Small intestine (tissue), 7 donors: ENCODE results near the gene FGFR3. TPM values are rescaled to one million over a fixed set of nuclear protein-coding genes. Genes with fewer than 3 reads are reported as not detected.

Source experiments
- DNase-seq, 2 donors: peaks; one replicate each; pipeline versions ENCODE4 v3.0.0 to v3.0.0-alpha.2; 2013
- FAIRE-seq: peaks from 2 replicates; lab custom pipeline; 2012; peaks lifted over from hg19 to GRCh38; lab: Jason Lieb, UNC
- H3K27ac ChIP-seq, 3 donors: one replicate each; pipeline ENCODE4 v1.5.1; 2013; ENCODE audit warnings: low read length in 2 of 3, mild to moderate bottlenecking in 2 of 3, control low read depth in 1 of 3, inconsistent platforms in 1 of 3, low read depth in 1 of 3, moderate library complexity in 1 of 3
- H3K27me3 ChIP-seq, 3 donors: one replicate each; pipeline ENCODE4 v1.6.1; 2013; ENCODE audit warnings: low read length in 3 of 3, inconsistent platforms in 1 of 3; ENCODE audit not compliant: control insufficient read depth in 3 of 3, insufficient read depth in 3 of 3
- H3K36me3 ChIP-seq, 3 donors: one replicate each; pipeline ENCODE4 v1.6.1; 2013; ENCODE audit warnings: low read length in 3 of 3, inconsistent platforms in 1 of 3, low read depth in 1 of 3, mild to moderate bottlenecking in 1 of 3, moderate library complexity in 1 of 3; ENCODE audit not compliant: control insufficient read depth in 3 of 3, insufficient read depth in 2 of 3
- H3K4me1 ChIP-seq, 3 donors: one replicate each; pipeline ENCODE4 v1.6.1; 2013; ENCODE audit warnings: low read length in 2 of 3, inconsistent platforms in 1 of 3, low read depth in 1 of 3, mild to moderate bottlenecking in 1 of 3, moderate library complexity in 1 of 3; ENCODE audit not compliant: control insufficient read depth in 3 of 3, insufficient read depth in 2 of 3
- H3K4me3 ChIP-seq, 3 donors: one replicate each; pipeline ENCODE4 v1.5.1; 2013; ENCODE audit warnings: low read length in 3 of 3, control low read depth in 1 of 3, inconsistent platforms in 1 of 3, low read depth in 1 of 3, mild to moderate bottlenecking in 1 of 3, moderate library complexity in 1 of 3
- H3K9me3 ChIP-seq, 2 donors: one replicate each; pipeline ENCODE4 v1.6.1; 2013; ENCODE audit warnings: low read depth in 1 of 2, low read length in 1 of 2; ENCODE audit not compliant: control insufficient read depth in 2 of 2, insufficient read depth in 1 of 2
- WGBS, 3 donors: extraction: QIAGEN DNeasy Blood & Tissue Kit; methylation state at CpG; one replicate each; pipeline ENCODE4 v1.1.7; 2013; 5-methylcytosine and 5-hydroxymethylcytosine counted together
- polyA plus RNA-seq, 4 donors: library from polyadenylated mRNA; stranded (reverse) in 3 of 4; unstranded in 1 of 4; fragments of 200-250 nt in 3 of 4; fragments of 120-200 nt in 1 of 4; gene quantifications; one replicate each; pipeline versions ENCODE4 v1.2.1 to v1.2.3, GENCODE V29; 2013
- donor health status: healthy with polysubstance abuse.
- donor health status: control.
- donor health status: control.
- donor health status: Bipolar disorder and iron deficiency.
- donor health status: healthy.

The FGFR3 gene
- polyA plus RNA-seq, 4 donors = 13.8 to 267 (median 35.7) TPM

GRCh38 chr4:1824746-1825145, 31.7 kb downstream of the FGFR3 start:
- 87 to 90% (median 88%) methylated on average over 11 of the region's 11 CpGs for WGBS, 3 donors
- H3K9me3 ChIP-seq = peaks cover 0 to 3% of the 10 kb centered on the region in 2 donors
- H3K27ac ChIP-seq = no peak overlapping the region
- FAIRE-seq = no peak
- H3K4me3 ChIP-seq = no peak overlapping the region
- no peaks in the 10 kb centered on the region for H3K4me1 ChIP-seq
- H3K36me3 ChIP-seq = peaks cover 4 to 73% (median 15%) of the 10 kb centered on the region in 3 donors
- H3K27me3 ChIP-seq = no peaks in the 10 kb centered on the region
- no peak for DNase-seq

DNA sequence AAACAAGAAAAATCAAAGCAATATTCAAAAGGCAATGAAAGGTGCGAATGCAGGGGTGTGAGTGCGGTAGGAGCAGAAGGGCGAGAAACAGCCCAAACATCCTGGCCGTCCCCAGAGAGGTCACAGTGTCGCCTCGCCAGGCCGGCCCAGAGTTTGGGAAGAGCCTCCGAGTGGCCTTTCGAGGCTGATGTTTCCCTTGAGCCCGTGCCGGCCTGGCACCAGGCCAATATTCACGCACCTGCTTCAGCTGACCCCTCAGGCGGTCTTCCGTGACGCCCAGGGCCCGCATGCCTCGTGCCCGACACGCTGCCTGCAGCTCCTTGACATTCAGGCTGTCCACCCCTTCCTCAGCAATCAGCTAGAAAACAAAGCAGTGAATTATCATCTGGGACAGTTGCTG, 32.2 kb downstream of the FGFR3 start:
- FAIRE-seq (no peak), DNase-seq (no peak)
- no peak overlapping the region for H3K27ac ChIP-seq
- WGBS, 3 donors = 89 to 91% (median 91%) methylated on average over 19 of the region's 19 CpGs
- no peaks in the 10 kb centered on the region for H3K4me1 ChIP-seq
- H3K4me3 ChIP-seq = no peak overlapping the region
- H3K36me3 ChIP-seq = peaks cover 4 to 70% (median 14%) of the 10 kb centered on the region in 3 donors
- peaks cover 0 to 3% of the 10 kb centered on the region in 2 donors for H3K9me3 ChIP-seq
- H3K27me3 ChIP-seq = no peaks in the 10 kb centered on the region

DNA sequence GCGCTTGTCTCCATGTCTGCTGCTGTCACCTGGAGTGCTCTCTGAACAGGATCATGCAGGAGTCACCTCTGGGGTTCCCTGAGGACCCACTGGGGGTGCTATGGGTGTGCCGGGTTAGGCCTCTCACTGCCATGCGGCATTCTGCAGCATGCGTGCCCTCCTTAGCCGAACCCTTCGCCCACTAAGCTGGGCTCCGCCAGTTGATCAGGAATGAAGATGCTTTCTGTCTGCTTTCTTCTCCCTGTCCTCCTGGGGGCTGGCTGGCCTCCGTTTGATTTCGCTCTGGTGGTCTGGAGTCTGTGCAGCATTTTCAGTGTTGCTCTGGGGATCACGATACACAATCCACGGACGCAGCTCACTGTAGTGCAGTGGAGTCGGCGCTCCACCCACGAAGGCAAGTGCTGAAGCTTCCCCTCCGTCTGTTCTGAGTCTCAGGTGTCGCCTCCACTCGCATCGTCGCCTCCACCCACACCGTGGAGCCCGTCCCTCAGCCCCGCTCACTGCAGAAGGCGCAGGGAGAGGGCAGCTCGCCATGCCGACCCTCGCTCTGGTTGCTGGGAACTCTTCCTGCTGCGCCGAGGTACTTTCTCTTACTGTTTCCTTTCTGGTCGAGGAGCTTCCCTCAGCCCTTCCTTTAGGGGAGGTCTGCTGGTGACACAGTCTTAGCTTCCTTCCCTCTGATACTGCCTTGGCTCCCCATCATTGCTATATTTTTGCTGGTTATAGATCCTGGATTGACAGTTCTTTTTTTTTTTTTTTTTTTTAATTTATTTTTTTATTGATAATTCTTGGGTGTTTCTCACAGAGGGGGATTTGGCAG, 33.6 kb downstream of the FGFR3 start:
- Histone ChIP-seq H3K36me3 (peaks cover 12 to 71% (median 12%) of the 10 kb centered on the region in 3 donors), H3K4me3 (no peak overlapping the region), H3K9me3 (peaks cover 0 to 3% of the 10 kb centered on the region in 2 donors), H3K4me1 (no peaks in the 10 kb centered on the region), H3K27me3 (no peaks in the 10 kb centered on the region), H3K27ac (no peak overlapping the region)
- FAIRE-seq = no peak
- DNase-seq = no peak
- 91 to 97% (median 93%) methylated on average over 28 to 30 of the region's 30 CpGs for WGBS, 3 donors

DNA sequence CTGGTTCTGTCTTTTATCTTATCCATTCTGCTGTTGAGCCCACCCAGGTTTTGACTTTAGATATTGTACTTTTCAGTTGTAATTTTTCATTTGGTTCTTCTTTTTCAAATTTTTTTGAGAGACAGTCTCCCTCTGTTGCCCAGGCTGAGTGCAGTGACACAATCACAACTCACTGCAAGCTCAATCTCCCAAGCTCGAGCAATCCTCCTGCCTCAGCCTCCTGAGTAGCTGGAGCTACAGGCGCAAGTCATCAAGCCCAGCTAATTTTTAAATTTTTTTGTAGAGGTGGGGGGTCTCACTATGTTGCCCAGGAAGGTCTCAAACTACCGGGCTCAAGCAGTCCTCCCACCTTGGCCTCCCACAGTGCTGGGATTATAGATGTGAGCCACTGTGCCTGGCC, 37.1 kb downstream of the FGFR3 start:
- H3K27me3 ChIP-seq = no peaks in the 10 kb centered on the region
- no peak overlapping the region for H3K27ac ChIP-seq
- peaks cover 14 to 70% (median 15%) of the 10 kb centered on the region in 3 donors for H3K36me3 ChIP-seq
- peaks cover 0 to 3% of the 10 kb centered on the region in 2 donors for H3K9me3 ChIP-seq
- no peaks in the 10 kb centered on the region for H3K4me1 ChIP-seq
- DNase-seq (no peak), FAIRE-seq (no peak)
- WGBS, 3 donors = 95 to 97% (median 97%) methylated on average over 3 of the region's 3 CpGs
- no peak overlapping the region for H3K4me3 ChIP-seq

GRCh38 chr4:1830642-1831228, 37.6 kb downstream of the FGFR3 start:
- peaks cover 15 to 70% (median 16%) of the 10 kb centered on the region in 3 donors for H3K36me3 ChIP-seq
- H3K9me3 ChIP-seq = peaks cover 0 to 3% of the 10 kb centered on the region in 2 donors
- 75 to 90% (median 84%) methylated on average over 8 of the region's 8 CpGs for WGBS, 3 donors
- no peak overlapping the region for H3K4me3 ChIP-seq
- H3K4me1 ChIP-seq = no peaks in the 10 kb centered on the region
- no peak overlapping the region for H3K27ac ChIP-seq
- FAIRE-seq (no peak), DNase-seq (no peak)
- no peaks in the 10 kb centered on the region for H3K27me3 ChIP-seq

GRCh38 chr4:1831331-1831730, 38.2 kb downstream of the FGFR3 start:
- peaks cover 0 to 3% of the 10 kb centered on the region in 2 donors for H3K9me3 ChIP-seq
- H3K36me3 ChIP-seq = peaks cover 16 to 69% (median 18%) of the 10 kb centered on the region in 3 donors
- no peak overlapping the region for H3K27ac ChIP-seq
- no peak overlapping the region for H3K4me3 ChIP-seq
- H3K27me3 ChIP-seq = no peaks in the 10 kb centered on the region
- WGBS, 3 donors = 92 to 98% (median 97%) methylated on average over 8 of the region's 8 CpGs
- FAIRE-seq (no peak), DNase-seq (no peak)
- H3K4me1 ChIP-seq = no peaks in the 10 kb centered on the region

- Histone ChIP-seq H3K36me3 (peaks cover 20 to 74% (median 22%) of the 10 kb centered on the region in 3 donors), H3K27me3 (no peaks in the 10 kb centered on the region), H3K9me3 (peaks cover 0 to 3% of the 10 kb centered on the region in 2 donors), H3K4me1 (no peaks in the 10 kb centered on the region), H3K27ac (no peak overlapping the region), H3K4me3 (no peak overlapping the region)
- DNase-seq (no peak), FAIRE-seq (no peak)
- WGBS, 3 donors = 90 to 95% (median 91%) methylated on average over 18 of the region's 18 CpGs
These were observed 39.6 kb downstream of the FGFR3 start for GRCh38 chr4:1832690-1833089.

DNA sequence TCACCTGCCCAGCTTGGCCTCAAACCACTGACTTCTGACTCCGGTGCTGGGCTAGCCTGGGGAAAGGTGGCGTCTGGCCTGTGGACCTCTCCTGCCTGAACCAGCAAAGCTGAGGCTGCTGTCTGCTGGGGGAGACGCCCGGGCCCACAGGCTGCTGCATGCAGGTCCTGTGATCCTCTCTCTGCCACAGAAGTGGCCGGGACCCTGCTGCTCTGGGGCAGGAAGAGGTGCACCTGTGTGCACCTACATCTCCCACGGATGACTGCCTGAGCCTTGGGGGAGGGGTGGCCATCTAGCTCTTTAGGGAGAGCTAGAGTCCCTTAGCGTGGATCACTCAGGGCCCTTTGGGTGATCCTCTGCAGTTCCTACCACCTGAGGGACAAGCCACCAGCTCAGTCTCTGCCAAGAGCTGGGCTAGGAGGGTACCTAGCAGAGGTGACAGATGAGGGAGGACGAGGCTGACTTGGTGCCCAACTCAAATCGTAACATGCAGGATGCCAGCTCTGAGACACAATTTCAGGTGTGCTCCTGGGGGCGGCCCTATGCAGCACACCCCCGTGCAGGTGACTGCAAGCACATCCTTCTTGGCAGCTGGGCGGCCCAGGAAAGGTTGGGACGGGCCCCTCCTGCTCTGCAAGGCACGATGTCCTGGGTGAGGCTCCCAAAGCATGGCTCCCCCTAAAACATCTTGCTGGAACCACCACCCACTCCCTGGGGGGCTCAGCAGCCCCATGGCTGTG, 40.4 kb downstream of the FGFR3 start:
- peaks cover 20 to 81% (median 22%) of the 10 kb centered on the region in 3 donors for H3K36me3 ChIP-seq
- no peaks in the 10 kb centered on the region for H3K27me3 ChIP-seq
- peaks cover 0 to 3% of the 10 kb centered on the region in 2 donors for H3K9me3 ChIP-seq
- FAIRE-seq = no peak
- H3K4me1 ChIP-seq = no peaks in the 10 kb centered on the region
- no peak overlapping the region for H3K4me3 ChIP-seq
- no peak for DNase-seq
- H3K27ac ChIP-seq = no peak overlapping the region
- 88 to 97% (median 90%) methylated on average over 14 of the region's 14 CpGs for WGBS, 3 donors
